ENCODE measurements around the gene MED15. TPM values are rescaled to one million over a fixed set of nuclear protein-coding genes. Genes with fewer than 3 reads are reported as not detected.

Gene MED15
- total RNA-seq, 6 donors from 2014 or later = 64.2 to 170 (median 123) TPM

GRCh38 chr22:20563941-20564371 lies 56.5 kb downstream of the MED15 start:
- DNase-seq (no peak), ATAC-seq (ENCODE audit: low FRiP score in 2 of 2) (no peak)
- Histone ChIP-seq H3K4me3 (no peak overlapping the region), H3K9me3 (no peaks in the 10 kb centered on the region), H3K27ac (peak overlapping the region in 1 of 4 donors; percentile 18), H3K36me3 (peaks cover 19 to 90% (median 54%) of the 10 kb centered on the region in 4 donors), H3K27me3 (no peaks in the 10 kb centered on the region), H3K4me1 (peaks cover 30 to 36% (median 35%) of the 10 kb centered on the region in 4 donors)
- 61 to 65% methylated on average over 13 of the region's 13 CpGs for WGBS, 2 donors
- TF ChIP-seq EP300 (IDR thresholded peaks at IDR 0.05) (no peak), POLR2A (IDR thresholded peaks at IDR 0.05) (no peak), CTCF (IDR thresholded peaks at IDR 0.05) (no peak)

GRCh38 chr22:20565079-20565734 lies 57.8 kb downstream of the MED15 start:
- DNase-seq (no peak), ATAC-seq (ENCODE audit: low FRiP score in 2 of 2) (no peak)
- H3K9me3 ChIP-seq = no peaks in the 10 kb centered on the region
- 90 to 93% methylated on average over 12 to 13 of the region's 13 CpGs for WGBS, 2 donors
- H3K27me3 ChIP-seq = no peaks in the 10 kb centered on the region
- H3K27ac ChIP-seq = peak overlapping the region; percentile 24 to 69 (median 28)
- H3K4me3 ChIP-seq = no peak overlapping the region
- TF ChIP-seq POLR2AphosphoS5 (IDR thresholded peaks at IDR 0.05) = no peak
- TF ChIP-seq CTCF (IDR thresholded peaks at IDR 0.05) = no peak
- no peak for TF ChIP-seq EP300 (IDR thresholded peaks at IDR 0.05)
- no peak for TF ChIP-seq POLR2A (IDR thresholded peaks at IDR 0.05)
- peaks cover 19 to 90% (median 51%) of the 10 kb centered on the region in 4 donors for H3K36me3 ChIP-seq
- H3K4me1 ChIP-seq = peaks cover 43 to 49% (median 48%) of the 10 kb centered on the region in 4 donors

- no peak for TF ChIP-seq CTCF (IDR thresholded peaks at IDR 0.05)
- no peak for TF ChIP-seq POLR2AphosphoS5 (IDR thresholded peaks at IDR 0.05)
- TF ChIP-seq EP300 (IDR thresholded peaks at IDR 0.05) = no peak
- no peak for TF ChIP-seq POLR2A (IDR thresholded peaks at IDR 0.05)
- 82 to 84% methylated on average over 4 of the region's 4 CpGs for WGBS, 2 donors
- Histone ChIP-seq H3K27ac (peak overlapping the region; percentile 27 to 76 (median 50)), H3K4me3 (no peak overlapping the region), H3K9me3 (no peaks in the 10 kb centered on the region), H3K4me1 (peaks cover 45 to 53% (median 51%) of the 10 kb centered on the region in 4 donors), H3K36me3 (peaks cover 19 to 87% (median 51%) of the 10 kb centered on the region in 4 donors), H3K27me3 (no peaks in the 10 kb centered on the region)
- DNase-seq (no peak), ATAC-seq (ENCODE audit: low FRiP score in 2 of 2) (no peak)
These were observed 58.4 kb downstream of the MED15 start for GRCh38 chr22:20565761-20566160.

- ATAC-seq (ENCODE audit: low FRiP score in 2 of 2) (no peak), DNase-seq (no peak)
- H3K36me3 ChIP-seq = peaks cover 19 to 88% (median 56%) of the 10 kb centered on the region in 4 donors
- no peak overlapping the region for H3K4me3 ChIP-seq
- no peaks in the 10 kb centered on the region for H3K27me3 ChIP-seq
- H3K9me3 ChIP-seq = no peaks in the 10 kb centered on the region
- 69 to 75% methylated on average over 5 to 14 of the region's 14 CpGs for WGBS, 2 donors
- TF ChIP-seq CTCF (IDR thresholded peaks at IDR 0.05) = no peak
- no peak for TF ChIP-seq POLR2A (IDR thresholded peaks at IDR 0.05)
- TF ChIP-seq POLR2AphosphoS5 (IDR thresholded peaks at IDR 0.05) = no peak
- no peak for TF ChIP-seq EP300 (IDR thresholded peaks at IDR 0.05)
- H3K27ac ChIP-seq = peak overlapping the region; percentile 65 to 76 (median 69)
- peaks cover 53 to 61% (median 58%) of the 10 kb centered on the region in 4 donors for H3K4me1 ChIP-seq
These were observed 59.2 kb downstream of the MED15 start for GRCh38 chr22:20566420-20567260.
